ENCODE results near the gene TAF1. TPM values are rescaled to one million over a fixed set of nuclear protein-coding genes. Genes with fewer than 3 reads are reported as not detected.

TAF1 gene
- total RNA-seq, 1 donor from 2014 or later, result 23.3 TPM

GRCh38 chrX:71366674-71367256 is 608 bp downstream of the TAF1 start:
- peaks cover 7% of the 10 kb centered on the region for H3K4me1 Mint-ChIP-seq (ENCODE audit: low read depth, unreplicated experiment)
- peaks cover 11% of the 10 kb centered on the region for H3K36me3 ChIP-seq (ENCODE audit: insufficient read depth, low read length)
- DNase-seq (ENCODE audit: low read depth), result no peak
- peaks cover 13% of the 10 kb centered on the region for H4K20me1 ChIP-seq (ENCODE audit: insufficient read depth, low read length)
- peaks cover 2% of the 10 kb centered on the region for H3K9me3 Mint-ChIP-seq (ENCODE audit: unreplicated experiment)
- peak overlapping the region; percentile 93 for H3K27ac Mint-ChIP-seq (ENCODE audit: unreplicated experiment)
- H3K27me3 Mint-ChIP-seq (ENCODE audit: low read depth, unreplicated experiment), result no peaks in the 10 kb centered on the region
- H3K4me1 ChIP-seq (ENCODE audit: insufficient read depth, low read length), result peaks cover 10% of the 10 kb centered on the region
- TF ChIP-seq EZH2 (IDR thresholded peaks at IDR 0.05; ENCODE audit: insufficient read depth, low read length) (no peak), CTCF (IDR thresholded peaks at IDR 0.05; ENCODE audit: insufficient read depth, low read depth, low read length) (no peak)
- H3K4me3 Mint-ChIP-seq (ENCODE audit: unreplicated experiment), result peak overlapping the region; percentile 93
- no peak for FAIRE-seq
- H3K27ac ChIP-seq (ENCODE audit: low read depth, low read length), result peak overlapping the region; percentile 92
- peaks cover 47% of the 10 kb centered on the region for H3K79me2 ChIP-seq (ENCODE audit: insufficient read depth, low read length)
- H3K4me3 ChIP-seq (ENCODE audit: insufficient read depth, low read depth, low read length), result peak overlapping the region; percentile 89
- H3K36me3 Mint-ChIP-seq (ENCODE audit: low read depth, unreplicated experiment), result no peaks in the 10 kb centered on the region
- peak overlapping the region; percentile 95 for H3K4me2 ChIP-seq (ENCODE audit: low read length)
- no peaks in the 10 kb centered on the region for H3K9me3 ChIP-seq (ENCODE audit: insufficient read depth, low read depth, low read length)
- H3K27me3 ChIP-seq (ENCODE audit: insufficient read depth, low read length), result no peaks in the 10 kb centered on the region
- H3K9ac ChIP-seq (ENCODE audit: low read length), result peak overlapping the region; percentile 96
- H2AFZ ChIP-seq (ENCODE audit: low read depth, low read length), result peak overlapping the region; percentile 56

GRCh38 chrX:71367396-71367795 is 1.2 kb downstream of the TAF1 start:
- Histone ChIP-seq H3K27ac (ENCODE audit: low read depth, low read length) (peak overlapping the region; percentile 92), H3K4me2 (ENCODE audit: low read length) (peak overlapping the region; percentile 95), H4K20me1 (ENCODE audit: insufficient read depth, low read length) (peaks cover 16% of the 10 kb centered on the region), H2AFZ (ENCODE audit: low read depth, low read length) (no peak overlapping the region), H3K4me1 (ENCODE audit: insufficient read depth, low read length) (peaks cover 10% of the 10 kb centered on the region), H3K4me3 (ENCODE audit: insufficient read depth, low read depth, low read length) (peak overlapping the region; percentile 89), H3K27me3 (ENCODE audit: insufficient read depth, low read length) (no peaks in the 10 kb centered on the region), H3K9me3 (ENCODE audit: insufficient read depth, low read depth, low read length) (no peaks in the 10 kb centered on the region), H3K9ac (ENCODE audit: low read length) (peak overlapping the region; percentile 96), H3K36me3 (ENCODE audit: insufficient read depth, low read length) (peaks cover 11% of the 10 kb centered on the region), H3K79me2 (ENCODE audit: insufficient read depth, low read length) (peaks cover 53% of the 10 kb centered on the region)
- no peaks in the 10 kb centered on the region for H3K36me3 Mint-ChIP-seq (ENCODE audit: low read depth, unreplicated experiment)
- peaks cover 2% of the 10 kb centered on the region for H3K9me3 Mint-ChIP-seq (ENCODE audit: unreplicated experiment)
- peak overlapping the region; percentile 93 for H3K4me3 Mint-ChIP-seq (ENCODE audit: unreplicated experiment)
- DNase-seq (ENCODE audit: low read depth) (no peak), FAIRE-seq (no peak)
- peak overlapping the region; percentile 93 for H3K27ac Mint-ChIP-seq (ENCODE audit: unreplicated experiment)
- H3K4me1 Mint-ChIP-seq (ENCODE audit: low read depth, unreplicated experiment), result peaks cover 7% of the 10 kb centered on the region
- TF ChIP-seq EZH2 (IDR thresholded peaks at IDR 0.05; ENCODE audit: insufficient read depth, low read length) (no peak), CTCF (IDR thresholded peaks at IDR 0.05; ENCODE audit: insufficient read depth, low read depth, low read length) (no peak)
- H3K27me3 Mint-ChIP-seq (ENCODE audit: low read depth, unreplicated experiment), result no peaks in the 10 kb centered on the region

GRCh38 chrX:71372388-71372787 is 6.2 kb downstream of the TAF1 start:
- H3K27me3 ChIP-seq (ENCODE audit: insufficient read depth, low read length), result no peaks in the 10 kb centered on the region
- peaks cover 3% of the 10 kb centered on the region for H3K36me3 Mint-ChIP-seq (ENCODE audit: low read depth, unreplicated experiment)

More at GRCh38 chrX:71372388-71372787, 6.2 kb downstream of the TAF1 start:
- no peak for DNase-seq (ENCODE audit: low read depth)
- no peak overlapping the region for H3K4me2 ChIP-seq (ENCODE audit: low read length)
- H3K4me3 Mint-ChIP-seq (ENCODE audit: unreplicated experiment), result no peak overlapping the region
- H3K9ac ChIP-seq (ENCODE audit: low read length), result no peak overlapping the region
- no peak overlapping the region for H3K4me3 ChIP-seq (ENCODE audit: insufficient read depth, low read depth, low read length)
- peaks cover 7% of the 10 kb centered on the region for H3K4me1 Mint-ChIP-seq (ENCODE audit: low read depth, unreplicated experiment)
- H3K27ac ChIP-seq (ENCODE audit: low read depth, low read length), result no peak overlapping the region
- H4K20me1 ChIP-seq (ENCODE audit: insufficient read depth, low read length), result peaks cover 21% of the 10 kb centered on the region
- H3K4me1 ChIP-seq (ENCODE audit: insufficient read depth, low read length), result peaks cover 8% of the 10 kb centered on the region
- FAIRE-seq, result no peak
- TF ChIP-seq EZH2 (IDR thresholded peaks at IDR 0.05; ENCODE audit: insufficient read depth, low read length) (no peak), CTCF (IDR thresholded peaks at IDR 0.05; ENCODE audit: insufficient read depth, low read depth, low read length) (no peak)
- peaks cover 22% of the 10 kb centered on the region for H3K36me3 ChIP-seq (ENCODE audit: insufficient read depth, low read length)
- H3K27me3 Mint-ChIP-seq (ENCODE audit: low read depth, unreplicated experiment), result no peaks in the 10 kb centered on the region
- H3K27ac Mint-ChIP-seq (ENCODE audit: unreplicated experiment), result no peak overlapping the region
- no peaks in the 10 kb centered on the region for H3K9me3 Mint-ChIP-seq (ENCODE audit: unreplicated experiment)
- H3K79me2 ChIP-seq (ENCODE audit: insufficient read depth, low read length), result peaks cover 48% of the 10 kb centered on the region
- no peak overlapping the region for H2AFZ ChIP-seq (ENCODE audit: low read depth, low read length)
- H3K9me3 ChIP-seq (ENCODE audit: insufficient read depth, low read depth, low read length), result no peaks in the 10 kb centered on the region
